ENCODE data around the gene GRK2.

GRK2 gene

DNA sequence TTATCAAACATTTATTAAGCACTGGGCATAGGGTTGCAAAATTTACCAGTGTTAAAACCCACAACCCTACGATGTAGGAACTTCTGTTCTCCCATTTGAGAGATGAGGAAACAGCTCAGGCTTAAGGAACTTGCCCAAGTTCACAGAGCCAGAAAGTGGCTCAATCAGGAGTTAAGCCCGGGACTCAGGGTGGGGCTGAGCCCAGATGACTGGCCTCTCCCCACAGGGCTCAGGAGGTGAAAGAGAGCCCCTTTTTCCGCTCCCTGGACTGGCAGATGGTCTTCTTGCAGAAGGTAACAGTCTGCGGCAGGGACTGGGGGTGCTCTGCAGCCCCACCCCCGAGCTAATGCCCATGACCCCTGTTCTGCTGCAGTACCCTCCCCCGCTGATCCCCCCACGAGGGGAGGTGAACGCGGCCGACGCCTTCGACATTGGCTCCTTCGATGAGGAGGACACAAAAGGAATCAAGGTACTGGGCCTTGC, 17.2 kb downstream of the GRK2 start:
- peak; percentile 95 for DNase-seq

DNA sequence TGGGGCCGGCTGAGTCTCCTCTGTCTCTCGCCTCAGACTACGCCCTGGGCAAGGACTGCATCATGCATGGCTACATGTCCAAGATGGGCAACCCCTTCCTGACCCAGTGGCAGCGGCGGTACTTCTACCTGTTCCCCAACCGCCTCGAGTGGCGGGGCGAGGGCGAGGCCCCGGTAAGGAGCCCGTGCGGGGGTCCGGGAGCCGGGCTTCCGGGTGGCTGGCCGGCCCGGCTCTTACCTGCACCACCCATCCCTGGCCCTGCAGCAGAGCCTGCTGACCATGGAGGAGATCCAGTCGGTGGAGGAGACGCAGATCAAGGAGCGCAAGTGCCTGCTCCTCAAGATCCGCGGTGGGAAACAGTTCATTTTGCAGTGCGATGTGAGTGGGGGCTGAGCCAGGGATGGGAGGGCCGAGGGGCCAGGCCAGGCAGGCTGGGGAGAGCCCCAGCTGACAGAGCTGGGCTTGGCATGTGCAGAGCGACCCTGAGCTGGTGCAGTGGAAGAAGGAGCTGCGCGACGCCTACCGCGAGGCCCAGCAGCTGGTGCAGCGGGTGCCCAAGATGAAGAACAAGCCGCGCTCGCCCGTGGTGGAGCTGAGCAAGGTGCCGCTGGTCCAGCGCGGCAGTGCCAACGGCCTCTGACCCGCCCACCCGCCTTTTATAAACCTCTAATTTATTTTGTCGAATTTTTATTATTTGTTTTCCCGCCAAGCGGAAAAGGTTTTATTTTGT, 18.7 kb downstream of the GRK2 start:
- no peak for DNase-seq

DNA sequence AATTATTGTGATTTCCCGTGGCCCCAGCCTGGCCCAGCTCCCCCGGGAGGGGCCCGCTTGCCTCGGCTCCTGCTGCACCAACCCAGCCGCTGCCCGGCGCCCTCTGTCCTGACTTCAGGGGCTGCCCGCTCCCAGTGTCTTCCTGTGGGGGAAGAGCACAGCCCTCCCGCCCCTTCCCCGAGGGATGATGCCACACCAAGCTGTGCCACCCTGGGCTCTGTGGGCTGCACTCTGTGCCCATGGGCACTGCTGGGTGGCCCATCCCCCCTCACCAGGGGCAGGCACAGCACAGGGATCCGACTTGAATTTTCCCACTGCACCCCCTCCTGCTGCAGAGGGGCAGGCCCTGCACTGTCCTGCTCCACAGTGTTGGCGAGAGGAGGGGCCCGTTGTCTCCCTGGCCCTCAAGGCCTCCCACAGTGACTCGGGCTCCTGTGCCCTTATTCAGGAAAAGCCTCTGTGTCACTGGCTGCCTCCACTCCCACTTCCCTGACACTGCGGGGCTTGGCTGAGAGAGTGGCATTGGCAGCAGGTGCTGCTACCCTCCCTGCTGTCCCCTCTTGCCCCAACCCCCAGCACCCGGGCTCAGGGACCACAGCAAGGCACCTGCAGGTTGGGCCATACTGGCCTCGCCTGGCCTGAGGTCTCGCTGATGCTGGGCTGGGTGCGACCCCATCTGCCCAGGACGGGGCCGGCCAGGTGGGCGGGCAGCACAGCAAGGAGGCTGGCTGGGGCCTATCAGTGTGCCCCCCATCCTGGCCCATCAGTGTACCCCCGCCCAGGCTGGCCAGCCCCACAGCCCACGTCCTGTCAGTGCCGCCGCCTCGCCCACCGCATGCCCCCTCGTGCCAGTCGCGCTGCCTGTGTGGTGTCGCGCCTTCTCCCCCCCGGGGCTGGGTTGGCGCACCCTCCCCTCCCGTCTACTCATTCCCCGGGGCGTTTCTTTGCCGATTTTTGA, 19.5 kb downstream of the GRK2 start:
- DNase-seq = peak; percentile 36

DNA sequence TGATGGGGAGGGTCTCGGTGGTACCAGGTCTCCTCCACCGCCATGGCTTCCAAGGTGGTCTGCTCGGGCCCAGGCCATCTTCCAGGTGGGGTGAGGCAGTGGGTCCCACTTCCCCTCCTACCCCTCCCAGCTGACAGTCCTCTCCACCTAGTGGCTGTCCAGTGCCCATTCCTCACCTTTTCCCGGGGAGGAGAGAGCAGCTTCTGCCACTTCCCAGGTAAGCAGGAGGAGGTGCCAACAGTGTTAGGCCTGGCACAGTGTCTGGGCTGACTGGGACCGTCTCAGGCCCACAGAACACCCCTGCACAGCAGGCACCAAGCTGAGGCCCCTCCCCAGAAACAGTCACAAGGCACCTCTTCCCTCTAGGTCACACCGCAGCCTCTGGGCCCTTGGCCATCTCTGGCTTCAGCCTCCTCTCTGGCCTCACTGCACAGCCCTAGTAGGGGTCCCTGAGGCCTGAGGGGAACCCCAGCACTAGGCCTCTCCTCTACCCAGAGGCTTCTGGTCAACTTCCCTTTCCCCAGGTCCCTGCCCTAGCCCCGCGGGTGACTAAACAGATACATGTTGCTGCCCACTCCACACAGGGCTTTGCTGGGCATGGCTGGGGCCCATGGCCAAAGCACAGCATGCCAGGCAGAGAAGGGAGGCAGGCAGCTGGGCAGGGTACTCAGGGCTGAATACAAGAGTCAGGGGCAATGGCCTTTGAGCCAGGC, 20.5 kb downstream of the GRK2 start:
- peak; percentile 35 for DNase-seq

DNA sequence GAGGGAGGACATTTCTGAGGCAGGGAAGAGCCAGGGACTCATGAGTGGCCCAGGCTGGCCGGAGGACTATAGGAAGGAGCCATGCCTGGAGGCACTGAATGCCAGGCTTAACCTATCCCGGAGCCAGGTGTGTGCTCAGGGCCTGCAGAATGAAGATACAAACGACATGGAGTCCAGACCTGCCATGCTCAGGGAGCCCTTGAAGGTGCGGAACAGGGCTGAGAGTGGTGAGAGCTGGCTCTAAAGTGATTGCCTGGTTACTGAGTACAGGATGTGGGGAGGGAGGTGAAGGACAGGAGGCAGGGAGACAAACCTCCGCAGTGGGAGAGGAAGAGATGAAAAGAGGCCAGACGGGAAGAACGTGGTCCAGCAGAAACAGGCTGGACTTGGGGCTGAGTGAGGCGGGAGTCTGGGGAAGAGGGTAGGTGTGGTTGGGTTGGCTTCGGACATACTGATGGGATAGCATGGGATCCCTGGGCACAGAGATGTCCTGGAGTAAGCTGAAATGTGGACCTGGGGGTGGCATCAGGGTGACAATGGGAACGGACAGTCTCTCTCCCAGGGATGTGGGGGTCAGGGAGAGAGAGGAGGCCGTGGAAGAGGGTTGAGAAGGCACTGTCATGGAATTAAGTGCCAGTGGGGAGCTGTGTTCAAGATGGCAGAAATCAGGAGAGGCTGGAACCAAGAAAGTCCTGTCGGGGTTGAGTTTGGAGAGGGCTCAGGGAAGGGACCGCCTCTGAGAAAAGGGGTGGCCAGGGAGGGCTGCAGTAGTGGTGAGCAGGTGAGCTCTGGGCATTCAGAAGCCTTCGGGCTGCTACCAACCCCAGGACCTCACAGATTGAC, 21.3 kb downstream of the GRK2 start:
- peak; percentile 66 for DNase-seq

DNA sequence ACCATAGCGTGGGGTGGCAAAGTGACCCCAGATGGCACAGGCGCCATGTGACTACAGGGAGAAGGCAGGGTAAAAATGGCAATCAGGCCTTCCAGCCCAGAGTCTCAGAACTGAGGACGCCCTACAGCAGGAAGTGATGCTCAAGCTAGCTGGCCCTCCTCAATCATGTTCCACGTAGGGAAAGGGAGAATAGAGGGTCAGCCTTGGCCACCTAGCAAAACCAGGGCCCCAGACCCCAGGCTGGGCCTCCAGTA, 21.9 kb downstream of the GRK2 start:
- DNase-seq = peak; percentile 96

DNA sequence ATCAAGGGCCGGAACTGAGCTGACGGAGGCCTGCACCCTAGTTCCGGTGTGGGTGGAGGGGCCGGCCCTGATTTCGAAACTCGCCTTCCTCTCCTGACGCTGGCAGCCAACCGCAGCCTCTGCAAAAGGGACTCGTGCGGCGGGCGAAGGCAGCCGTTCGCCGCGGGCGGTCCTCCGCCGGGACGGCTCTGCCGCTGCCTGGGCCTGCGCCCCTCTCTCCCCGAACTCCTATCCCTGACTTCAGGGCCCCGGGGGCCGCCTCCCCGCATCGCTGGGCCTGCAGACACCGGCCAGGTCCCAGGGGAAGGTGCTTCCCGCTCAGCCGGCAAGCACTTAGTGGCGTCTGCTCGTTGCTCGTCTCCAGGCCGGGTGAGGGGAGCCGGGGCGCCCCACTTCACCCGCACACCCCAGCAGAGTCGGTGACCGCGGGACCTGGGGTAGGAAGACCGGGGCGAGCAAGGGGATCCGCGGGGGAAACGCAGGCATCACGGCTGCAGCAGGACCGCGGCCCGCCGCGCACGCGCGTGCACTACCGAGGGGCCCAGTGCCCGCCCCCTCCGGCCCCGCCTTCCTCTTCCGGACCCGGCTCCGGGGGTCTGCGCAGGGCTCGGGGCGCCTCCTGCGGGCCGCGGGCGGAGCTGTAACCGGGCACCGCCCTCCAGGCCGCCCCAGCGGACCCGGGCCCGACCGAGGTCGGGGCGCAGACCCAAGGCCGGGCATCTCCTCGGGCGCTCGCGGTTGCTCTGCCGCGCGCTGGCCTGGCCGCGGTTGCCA, 22.4 kb downstream of the GRK2 start:
- peak; percentile 79 for DNase-seq

DNA sequence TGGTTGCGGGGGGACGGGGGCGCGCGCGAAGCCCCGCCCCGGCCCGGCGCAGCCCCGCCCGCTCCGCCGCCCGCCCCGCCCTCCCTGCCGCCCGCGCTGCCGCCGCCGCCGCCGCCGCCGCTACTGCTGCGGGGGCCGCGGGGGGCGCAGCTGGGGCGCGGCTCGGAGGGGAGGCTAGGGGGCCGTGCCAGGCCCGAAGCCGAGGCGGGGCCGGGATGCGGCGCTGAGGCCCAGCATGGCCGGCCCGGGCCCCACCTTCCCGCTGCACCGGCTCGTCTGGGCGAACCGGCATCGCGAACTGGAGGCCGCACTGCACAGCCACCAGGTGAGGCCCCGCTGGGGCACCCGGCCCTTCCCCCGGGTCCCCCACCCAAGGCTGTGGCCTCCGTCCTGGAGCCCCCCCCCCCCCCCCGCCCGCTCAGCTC, 23.0 kb downstream of the GRK2 start, which contains the start of gene ANKRD13D:
TSS of gene ANKRD13D (plus strand) at position 78 of the 425 bp plus-strand sequence. CDS start at position 236, 158 bp downstream.
- DNase-seq = peak; percentile 56

DNA sequence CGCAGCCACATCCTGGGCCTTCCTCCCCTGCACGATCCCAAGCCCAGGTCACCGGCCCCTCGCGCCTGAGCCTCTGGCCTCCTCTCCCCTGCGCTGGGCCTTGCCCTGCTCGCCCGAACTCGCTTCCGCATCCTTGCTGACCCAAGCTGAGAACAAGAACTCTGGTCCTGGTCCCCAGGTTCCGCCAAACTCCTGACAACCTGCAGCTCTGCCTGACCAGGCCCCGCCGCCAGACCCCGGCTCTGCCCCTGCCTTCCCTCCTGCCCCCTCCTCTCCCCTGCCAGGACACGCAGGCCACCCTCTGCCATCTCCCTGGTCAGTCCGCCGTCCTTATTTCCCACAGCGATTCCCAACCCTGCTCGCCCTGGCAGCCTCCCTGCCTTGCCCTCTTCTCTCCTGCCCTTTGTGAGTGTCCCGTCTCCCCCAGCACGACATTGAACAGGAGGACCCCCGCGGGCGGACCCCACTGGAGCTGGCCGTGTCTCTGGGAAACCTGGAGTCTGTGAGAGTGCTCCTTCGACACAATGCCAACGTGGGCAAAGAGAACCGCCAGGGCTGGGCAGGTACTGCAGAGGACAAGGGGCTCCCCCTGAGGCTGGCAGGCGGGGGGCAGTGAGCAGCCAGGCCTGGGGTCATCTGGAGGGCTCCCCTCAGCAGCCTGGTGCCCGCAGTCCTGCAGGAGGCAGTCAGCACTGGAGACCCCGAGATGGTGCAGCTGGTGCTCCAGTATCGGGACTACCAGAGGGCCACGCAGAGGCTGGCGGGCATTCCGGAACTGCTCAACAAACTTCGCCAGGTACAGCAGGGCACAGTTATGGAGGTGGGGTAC, 23.6 kb downstream of the GRK2 start:
- no peak for DNase-seq

DNA sequence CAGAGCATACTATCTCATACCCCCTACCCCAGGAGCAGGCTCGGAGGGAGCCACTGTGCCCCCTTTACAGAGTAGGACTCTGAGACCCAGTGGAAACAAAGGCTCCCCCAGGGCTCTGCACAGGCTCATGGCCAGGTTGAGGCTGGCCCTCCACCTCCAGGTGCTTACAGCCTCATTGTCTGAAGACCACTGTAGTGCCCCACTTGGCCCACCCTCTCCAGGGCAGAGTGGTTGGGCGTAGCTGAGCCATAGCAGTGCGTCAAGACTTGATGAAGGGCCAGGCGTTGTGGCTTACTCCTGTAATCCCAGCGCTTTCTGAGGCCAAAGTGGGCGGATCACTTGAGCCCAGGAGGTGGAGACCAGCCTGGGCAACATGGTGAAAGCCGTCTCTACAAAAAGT, 24.5 kb downstream of the GRK2 start:
- no peak for DNase-seq

DNA sequence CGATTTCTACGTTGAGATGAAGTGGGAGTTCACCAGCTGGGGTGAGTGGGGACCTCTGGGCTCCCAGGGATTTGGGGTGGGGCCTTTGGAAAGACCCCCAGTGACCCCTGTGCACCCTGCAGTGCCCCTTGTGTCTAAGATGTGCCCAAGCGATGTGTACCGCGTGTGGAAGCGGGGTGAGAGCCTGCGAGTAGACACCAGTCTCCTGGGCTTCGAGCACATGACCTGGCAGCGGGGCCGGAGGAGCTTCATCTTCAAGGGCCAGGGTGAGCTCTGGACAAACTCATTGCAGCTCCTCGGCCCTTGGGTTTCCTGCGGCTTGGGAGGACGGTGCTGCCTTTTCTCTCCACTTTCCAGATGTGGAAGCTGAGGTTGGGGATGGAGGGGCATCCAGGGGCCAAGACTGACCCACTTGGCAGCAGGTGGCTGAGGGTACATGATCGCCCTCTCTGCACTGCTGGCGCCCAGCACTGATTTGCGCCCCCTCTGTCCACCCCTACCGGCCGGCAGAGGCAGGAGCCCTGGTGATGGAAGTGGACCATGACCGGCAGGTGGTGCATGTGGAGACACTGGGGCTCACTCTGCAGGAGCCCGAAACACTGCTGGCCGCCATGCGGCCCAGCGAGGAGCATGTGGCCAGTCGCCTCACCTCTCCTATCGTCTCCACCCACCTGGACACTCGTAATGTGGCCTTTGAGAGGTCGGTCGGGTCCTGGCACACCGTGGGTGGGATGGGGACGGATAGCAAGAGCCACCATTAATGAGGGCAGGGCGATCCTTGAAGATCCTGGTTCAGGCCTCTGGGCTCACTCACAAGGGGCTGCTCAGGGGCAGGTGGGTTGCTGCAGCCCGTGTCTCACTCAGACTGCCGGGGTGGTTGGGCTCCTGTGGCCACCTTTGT, 25.5 kb downstream of the GRK2 start:
- DNase-seq = no peak

DNA sequence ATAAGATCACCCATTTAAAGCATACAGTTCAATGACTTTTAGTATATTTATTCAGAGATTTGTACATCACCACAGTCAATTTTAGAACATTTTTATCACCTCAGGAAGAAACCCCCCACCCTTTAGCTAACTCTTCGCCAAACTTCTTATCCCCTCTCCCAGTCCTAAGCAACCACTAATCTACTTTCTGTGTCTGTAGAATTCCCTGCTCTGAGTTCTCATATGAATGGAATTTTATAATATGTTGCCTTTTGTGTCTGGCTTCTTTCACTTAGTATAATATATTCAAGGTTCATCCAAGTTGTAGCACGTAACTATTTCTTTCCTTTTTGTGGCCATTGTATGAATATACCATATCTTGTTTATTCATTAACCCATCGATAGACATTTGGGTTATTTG, 26.4 kb downstream of the GRK2 start:
- DNase-seq = no peak

DNA sequence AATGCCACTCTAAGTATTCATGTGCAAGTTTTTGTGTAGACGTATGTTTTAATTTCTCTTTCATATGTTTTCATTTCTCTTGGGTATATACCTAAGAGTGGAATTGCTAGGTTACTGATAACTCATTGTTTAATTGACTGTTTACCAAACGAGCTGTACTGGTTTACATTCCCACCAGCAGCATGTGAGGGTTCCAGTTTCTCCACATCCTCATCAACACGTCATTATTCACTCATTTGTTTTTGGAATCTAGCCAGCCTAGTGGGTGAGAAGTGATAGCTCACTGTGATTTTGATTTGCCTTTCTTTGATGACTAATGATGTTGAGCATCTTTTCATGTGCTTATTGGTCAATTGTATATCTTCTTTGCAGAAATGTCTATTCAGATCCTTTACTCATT, 26.8 kb downstream of the GRK2 start:
- DNase-seq = no peak

DNA sequence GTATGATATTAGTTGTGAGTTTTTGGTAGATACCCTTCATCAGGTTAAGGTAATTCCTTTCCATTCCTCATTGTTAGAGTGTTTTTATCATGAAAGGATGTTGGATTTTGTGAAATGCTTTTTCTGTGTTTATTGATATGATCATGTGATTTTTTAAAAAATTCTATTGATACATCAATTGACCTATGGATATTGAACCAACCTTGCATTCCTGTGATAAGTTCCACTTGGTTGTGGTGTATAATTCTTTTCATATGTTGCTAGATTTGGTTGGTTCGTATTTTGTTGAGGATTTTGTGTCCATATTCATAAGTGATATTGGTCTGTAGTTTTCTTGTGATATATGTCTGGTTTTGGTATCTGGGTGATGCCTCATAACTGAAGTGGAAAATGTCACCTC, 29.6 kb downstream of the GRK2 start:
- no peak for DNase-seq

DNA sequence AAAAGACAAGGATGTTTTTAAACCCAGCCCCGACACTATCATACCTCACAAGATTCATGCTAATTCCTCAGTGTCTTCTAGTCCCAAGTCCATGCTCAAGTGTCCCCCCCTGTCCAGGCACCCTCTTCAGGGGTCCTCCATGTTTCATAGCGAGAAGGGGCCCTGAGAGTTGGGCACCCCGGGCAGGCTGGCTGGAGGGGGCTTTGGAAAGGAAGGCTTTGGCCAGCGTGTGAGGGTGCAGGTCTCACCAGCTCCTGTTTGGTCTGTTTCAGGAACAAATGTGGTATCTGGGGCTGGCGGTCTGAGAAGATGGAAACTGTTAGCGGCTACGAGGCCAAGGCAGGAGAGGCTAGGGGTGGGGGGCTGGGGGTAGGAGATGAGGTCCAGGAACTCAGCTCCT, 32.5 kb downstream of the GRK2 start:
- DNase-seq = no peak

DNA sequence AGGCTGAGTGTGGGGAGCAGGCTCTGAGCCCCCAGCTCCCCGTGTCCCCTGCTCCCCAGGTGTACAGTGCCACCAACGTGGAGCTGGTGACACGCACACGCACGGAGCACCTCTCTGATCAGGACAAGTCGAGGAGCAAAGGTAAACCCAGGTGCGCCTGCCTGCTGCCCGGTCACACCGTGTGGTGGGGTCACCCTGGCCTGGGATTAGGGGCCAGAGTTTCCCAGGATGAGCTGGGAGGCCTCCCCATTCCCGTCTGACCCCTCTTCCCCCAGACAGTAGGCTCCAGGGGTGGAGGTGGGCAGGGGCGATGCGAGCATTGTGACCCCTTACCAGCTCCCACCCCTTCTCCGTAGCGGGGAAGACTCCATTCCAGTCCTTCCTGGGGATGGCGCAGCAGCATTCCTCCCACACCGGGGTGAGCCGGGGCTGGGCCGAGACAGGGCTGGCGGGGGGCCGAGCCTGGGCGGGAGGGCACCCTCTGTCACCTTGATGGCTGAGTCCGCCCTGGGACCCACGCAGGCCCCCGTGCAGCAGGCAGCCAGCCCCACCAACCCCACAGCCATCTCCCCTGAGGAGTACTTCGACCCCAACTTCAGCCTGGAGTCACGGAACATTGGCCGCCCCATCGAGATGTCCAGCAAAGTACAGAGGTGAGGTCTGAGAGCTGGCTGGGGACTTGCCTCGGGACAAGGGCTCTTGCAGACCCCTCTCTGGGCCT, 33.4 kb downstream of the GRK2 start:
- no peak for DNase-seq

DNA sequence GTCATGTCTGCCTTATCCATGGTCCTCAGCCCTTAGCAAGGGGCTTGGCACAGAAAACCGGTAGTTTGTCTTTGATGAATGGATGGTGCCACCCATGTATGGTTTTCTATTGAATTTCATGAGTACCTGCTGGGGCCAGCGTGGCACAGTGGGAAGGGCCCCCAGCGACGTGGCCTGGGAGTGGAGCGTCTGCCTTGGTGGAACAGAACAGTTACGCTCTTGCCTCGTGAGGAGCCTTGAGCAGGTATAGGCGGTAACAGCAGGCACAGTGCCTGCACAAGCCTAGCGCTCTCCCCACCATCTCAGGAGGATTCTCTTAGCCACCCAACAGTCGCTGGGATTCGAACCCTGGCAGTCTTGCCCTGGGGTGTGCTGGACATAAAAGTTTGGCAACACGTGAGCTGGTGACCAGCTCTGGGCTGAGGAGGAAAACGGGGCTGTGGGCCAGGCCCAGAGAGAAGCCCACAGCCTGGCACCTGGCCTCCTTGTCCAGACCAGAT, 34.0 kb downstream of the GRK2 start:
- no peak for DNase-seq

DNA sequence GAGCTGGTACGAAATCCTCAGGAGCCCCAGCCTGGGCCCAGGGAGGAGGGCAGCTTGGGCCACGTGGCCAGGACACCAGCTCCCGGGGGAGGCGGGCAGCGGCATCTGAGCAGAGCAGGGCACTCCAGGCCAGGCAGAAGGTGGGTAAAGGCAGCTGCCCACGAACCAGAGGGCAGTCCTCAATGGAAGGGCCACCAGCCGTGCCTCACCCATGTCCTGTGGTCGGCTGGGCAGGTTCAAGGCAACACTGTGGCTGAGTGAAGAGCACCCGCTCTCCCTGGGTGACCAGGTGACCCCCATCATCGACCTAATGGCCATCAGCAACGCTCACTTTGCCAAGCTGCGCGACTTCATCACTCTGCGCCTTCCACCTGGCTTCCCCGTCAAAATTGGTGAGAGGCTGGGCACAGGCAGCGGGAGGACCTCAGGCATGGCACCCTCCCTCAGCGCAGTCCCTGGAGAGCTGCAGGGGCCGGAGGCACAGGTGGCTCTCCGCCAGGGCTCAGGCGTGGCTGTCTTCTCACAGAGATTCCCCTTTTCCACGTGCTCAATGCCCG, 34.6 kb downstream of the GRK2 start:
- DNase-seq = no peak
